GM10248 (cell line): Measurements from ENCODE around the gene NOD1.
A peak's percentile ranks its signal among the peaks of the same experiment; 100 is the strongest.
"Not testable (repeated sequence)": the region's sequence is repeated elsewhere in the genome, so short reads cannot be mapped to it uniquely, and the experiment has no call there.

Experiments
- CTCF ChIA-PET: fragments of 300-600 bp; sonication (Branson Sonifier 250); formaldehyde crosslinking; extraction: SDS; loops from one replicate; lab custom pipeline; 2021; ENCODE audit warnings: antibody characterized with exemption; lab: Yijun Ruan, JAX
- POLR2A ChIA-PET: fragments of 350-650 bp; sonication (Branson Sonifier 250); formaldehyde crosslinking; extraction: SDS; loops from one replicate; lab custom pipeline; 2020; ENCODE audit warnings: antibody characterized with exemption; lab: Yijun Ruan, JAX
- DNase-seq: peaks from one replicate; pipeline ENCODE4 v3.0.0; 2012; ENCODE audit errors: extremely low spot score
- CTCF ChIP-seq: IDR thresholded peaks from 2 replicates; pipeline ENCODE4 v1.5.1; 2012; ENCODE audit warnings: mild to moderate bottlenecking, low read depth; ENCODE audit errors: extremely low read depth, missing control alignments, control extremely low read depth

The NOD1 gene

GRCh38 chr7:30478349-30479201, at the start of gene NOD1:
Gene NOD1, minus strand, starts transcription at chr7:30478784. Its CDS starts 21,863 bp downstream, at chr7:30456921.
- DNase-seq, result peak; percentile 90
- ChIA-PET CTCF (interaction anchor here (0.8 to 2.0 kb wide), 10 partner anchors 10 to 403 kb away, joined by 3 to 12 read pairs (median 4); no protein-coding TSS in a partner anchor), POLR2A (no interaction called here)
- TF ChIP-seq CTCF, result no peak

DNA sequence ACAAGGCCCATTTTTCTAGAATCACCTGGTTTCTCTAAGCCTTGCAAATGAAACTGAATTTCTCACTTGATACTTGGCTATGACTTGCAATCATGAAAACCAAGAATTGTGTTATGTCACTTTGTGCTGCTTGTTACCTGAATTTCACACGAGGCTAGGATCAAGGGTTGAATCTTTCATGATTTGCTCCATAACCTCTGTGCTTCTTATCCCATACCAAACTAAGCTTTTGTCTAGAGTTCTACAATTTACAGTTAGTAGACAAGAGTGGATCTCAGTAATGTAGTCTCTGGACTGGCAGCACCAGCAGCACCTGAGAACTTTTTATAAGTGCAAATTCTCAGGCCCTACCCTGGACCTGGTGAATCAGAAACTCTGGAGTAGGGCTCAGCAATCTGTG, 48.7 kb upstream of the NOD1 start:
- DNase-seq, POLR2A ChIA-PET: not testable (repeated sequence)
- CTCF ChIA-PET, result interaction anchor here (0.8 to 1.3 kb wide), 3 partner anchors 16 to 48 kb away, joined by 3 read pairs; no protein-coding TSS in a partner anchor

- ChIA-PET POLR2A (no interaction called here), CTCF (no interaction called here)
- no peak for DNase-seq
- no peak for TF ChIP-seq CTCF
Observed at GRCh38 chr7:30526163-30526562, 47.6 kb upstream of the NOD1 start.

GRCh38 chr7:30525429-30525828, 46.8 kb upstream of the NOD1 start:
- no peak for DNase-seq
- ChIA-PET CTCF (no interaction called here), POLR2A (no interaction called here)
- TF ChIP-seq CTCF, result no peak

GRCh38 chr7:30524545-30524944, 46.0 kb upstream of the NOD1 start:
- POLR2A ChIA-PET, result no interaction called here
- CTCF ChIA-PET, result no interaction called here
- no peak for DNase-seq
- no peak for TF ChIP-seq CTCF

DNA sequence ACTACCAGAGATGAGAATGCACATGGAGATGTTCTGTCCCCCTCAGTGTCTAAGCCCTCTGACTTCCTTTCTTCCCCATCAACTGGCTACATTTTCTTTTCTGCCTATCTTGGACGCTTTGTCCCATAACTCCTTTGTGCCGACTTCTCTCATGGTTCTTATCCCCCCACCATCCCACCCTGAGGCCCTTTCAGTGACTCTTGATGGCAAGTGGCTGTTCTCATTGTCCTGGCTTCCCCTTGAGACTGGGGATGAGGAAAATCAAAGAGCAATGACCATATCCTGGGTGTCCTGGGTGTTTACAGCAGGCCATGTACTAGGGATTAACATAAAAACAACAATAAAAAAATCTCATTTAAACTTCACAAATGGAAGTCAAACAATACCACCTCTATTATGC, 44.9 kb upstream of the NOD1 start:
- TF ChIP-seq CTCF, result no peak
- DNase-seq, result no peak
- ChIA-PET POLR2A (no interaction called here), CTCF (no interaction called here)

- no peak for TF ChIP-seq CTCF
- POLR2A ChIA-PET, result no interaction called here
- CTCF ChIA-PET, result interaction anchor here (1.0 to 2.8 kb wide), 5 partner anchors 11 to 46 kb away, joined by 3 to 16 read pairs (median 3); no protein-coding TSS in a partner anchor
- DNase-seq, result no peak
Observed at GRCh38 chr7:30522159-30522558, 43.6 kb upstream of the NOD1 start.
